Neural cell (in vitro differentiated cells): Measurements from ENCODE around the gene EFCAB6. TPM values are rescaled to one million over a fixed set of nuclear protein-coding genes. Genes with fewer than 3 reads are reported as not detected.

ENCODE experiments used
- H2AFZ ChIP-seq: fragments of 200-600, 300-800 bp; sonication (generic), shearing (Covaris generic); 2 replicates; pipeline ENCODE4 v1.6.0; 2014; ENCODE audit warnings: low read depth, mild to moderate bottlenecking, antibody characterized with exemption, low read length, moderate library complexity
- H3F3A ChIP-seq: fragments of 200-600 bp; shearing (Covaris generic); 2 replicates; pipeline ENCODE4 v1.6.1; 2016; ENCODE audit warnings: mild to moderate bottlenecking, moderate library complexity, mixed read lengths, antibody characterized with exemption, low read length; ENCODE audit not compliant: insufficient read depth, poor library complexity, severe bottlenecking
- H3K27ac ChIP-seq: fragments of 200-600, 300-800 bp; sonication (generic), shearing (Covaris generic); 2 replicates; pipeline ENCODE4 v1.5.1; 2014; ENCODE audit warnings: mild to moderate bottlenecking, low read length, moderate library complexity
- H3K27me3 ChIP-seq: fragments of 300-800, 200-600 bp; sonication (generic), shearing (Covaris generic); 2 replicates; pipeline ENCODE4 v1.6.0; 2014; ENCODE audit warnings: mild to moderate bottlenecking, low read depth, low read length, moderate library complexity; ENCODE audit not compliant: insufficient read depth
- H3K36me3 ChIP-seq: fragments of 300-800, 200-600 bp; sonication (generic), shearing (Covaris generic); 2 replicates; pipeline ENCODE4 v1.5.1; 2014; ENCODE audit warnings: mild to moderate bottlenecking, antibody characterized with exemption, low read length, moderate library complexity; ENCODE audit not compliant: insufficient read depth
- H3K4me2 ChIP-seq: fragments of 300-800, 200-600 bp; sonication (generic), shearing (Covaris generic); 2 replicates; pipeline ENCODE4 v1.6.0; 2014; ENCODE audit warnings: mild to moderate bottlenecking, low read length
- H3K4me3 ChIP-seq: fragments of 300-800, 200-600 bp; sonication (generic), shearing (Covaris generic); 2 replicates; pipeline ENCODE4 v1.5.1; 2014; ENCODE audit warnings: mild to moderate bottlenecking, low read length, moderate library complexity
- H3K79me2 ChIP-seq: fragments of 200-600 bp; shearing (Covaris generic); replicated peaks from 2 replicates; pipeline ENCODE4 v1.6.0; 2014; ENCODE audit warnings: mild to moderate bottlenecking, low read length, moderate library complexity; ENCODE audit not compliant: insufficient read depth
- H3K9ac ChIP-seq: fragments of 300-800, 200-600 bp; sonication (generic), shearing (Covaris generic); 2 replicates; pipeline ENCODE4 v1.6.1; 2016; ENCODE audit warnings: mild to moderate bottlenecking, low read length, mixed read lengths
- H3K9me2 ChIP-seq: fragments of 200-600 bp; shearing (Covaris generic); 2 replicates; pipeline ENCODE4 v1.6.1; 2016; ENCODE audit warnings: mild to moderate bottlenecking, low read length, mixed read lengths; ENCODE audit not compliant: insufficient read depth
- H3K9me3 ChIP-seq: fragments of 200-600, 300-800 bp; sonication (generic), shearing (Covaris generic); 2 replicates; pipeline ENCODE4 v1.6.1; 2016; ENCODE audit warnings: mild to moderate bottlenecking, mixed run types, low read length, moderate library complexity, mixed read lengths
- H4K20me1 ChIP-seq: fragments of 200-600 bp; shearing (Covaris generic); 2 replicates; pipeline ENCODE4 v1.6.1; 2016; ENCODE audit warnings: mild to moderate bottlenecking, mixed run types; ENCODE audit not compliant: insufficient read depth
- CTCF ChIP-seq: fragments of 450-650 bp; IDR thresholded peaks from 2 replicates; pipeline ENCODE4 v1.5.1; 2014; ENCODE audit warnings: antibody characterized with exemption, mild to moderate bottlenecking, moderate library complexity; ENCODE audit not compliant: poor library complexity, severe bottlenecking
- EP300 ChIP-seq: fragments of 450-650 bp; conservative IDR thresholded peaks from 2 replicates; pipeline ENCODE4 v1.6.1; 2014; ENCODE audit warnings: antibody characterized with exemption, mild to moderate bottlenecking, moderate library complexity; ENCODE audit not compliant: poor library complexity, severe bottlenecking
- EZH2 ChIP-seq: fragments of 200-600, 300-800 bp; shearing (Covaris generic), sonication (generic); IDR thresholded peaks from 2 replicates; pipeline ENCODE4 v1.6.1; 2014; ENCODE audit warnings: antibody characterized with exemption, low read length, borderline replicate concordance, mild to moderate bottlenecking; ENCODE audit not compliant: insufficient read depth, poor library complexity, severe bottlenecking
- MXI1 ChIP-seq: fragments of 450-650 bp; conservative IDR thresholded peaks from 2 replicates; pipeline ENCODE4 v1.6.1; 2014; ENCODE audit warnings: antibody characterized with exemption, mild to moderate bottlenecking; ENCODE audit not compliant: poor library complexity, severe bottlenecking
- POLR2AphosphoS5 ChIP-seq: IDR thresholded peaks from 2 replicates; pipeline ENCODE4 v1.6.1; 2012
- RAD21 ChIP-seq: fragments of 450-650 bp; conservative IDR thresholded peaks from 2 replicates; pipeline ENCODE4 v1.6.1; 2014; ENCODE audit warnings: antibody characterized with exemption, mild to moderate bottlenecking, moderate library complexity
- REST ChIP-seq: IDR thresholded peaks from 2 replicates; pipeline ENCODE4 v1.6.1; 2012; ENCODE audit warnings: borderline replicate concordance
- SMC3 ChIP-seq: fragments of 450-650 bp; conservative IDR thresholded peaks from 2 replicates; pipeline ENCODE4 v1.6.1; 2014; ENCODE audit warnings: antibody characterized with exemption, mild to moderate bottlenecking, moderate library complexity; ENCODE audit not compliant: poor library complexity
- TAF1 ChIP-seq: IDR thresholded peaks from 2 replicates; pipeline ENCODE4 v1.6.1; 2012; ENCODE audit warnings: low read depth
- polyA plus RNA-seq: library from polyadenylated mRNA; depleted of rRNA; stranded (reverse); fragments of >200 nt; gene quantifications from 2 replicates; pipeline ENCODE4 v1.2.3, GENCODE V29; 2014

EFCAB6 gene
- polyA plus RNA-seq, 1 donor from 2014 or later = 1.4 TPM

GRCh38 chr22:43505423-43505822 is 306.7 kb downstream of the EFCAB6 start:
- TF ChIP-seq EP300 (no peak), MXI1 (no peak), CTCF (no peak), EZH2 (no peak), REST (no peak), TAF1 (no peak), POLR2AphosphoS5 (no peak), RAD21 (no peak), SMC3 (no peak)
- Histone ChIP-seq H3F3A (no peaks in the 10 kb centered on the region), H3K36me3 (no peaks in the 10 kb centered on the region), H3K9me3 (no peaks in the 10 kb centered on the region), H4K20me1 (no peaks in the 10 kb centered on the region), H3K27me3 (no peaks in the 10 kb centered on the region), H2AFZ (no peak overlapping the region), H3K4me2 (no peak overlapping the region), H3K79me2 (no peaks in the 10 kb centered on the region), H3K9me2 (no peaks in the 10 kb centered on the region), H3K4me3 (no peak overlapping the region), H3K9ac (no peak overlapping the region), H3K27ac (no peak overlapping the region)

- no peak overlapping the region for H3K4me2 ChIP-seq
- H3K27me3 ChIP-seq = no peaks in the 10 kb centered on the region
- TF ChIP-seq TAF1 = no peak
- TF ChIP-seq EP300 = no peak
- no peak for TF ChIP-seq POLR2AphosphoS5
- no peak for TF ChIP-seq MXI1
- TF ChIP-seq REST = no peak
- TF ChIP-seq CTCF = no peak
- no peak for TF ChIP-seq EZH2
- TF ChIP-seq SMC3 = no peak
- TF ChIP-seq RAD21 = no peak
- H3K4me3 ChIP-seq = no peak overlapping the region
- H4K20me1 ChIP-seq = no peaks in the 10 kb centered on the region
- H2AFZ ChIP-seq = no peak overlapping the region
- H3K79me2 ChIP-seq = no peaks in the 10 kb centered on the region
- no peaks in the 10 kb centered on the region for H3K36me3 ChIP-seq
- H3F3A ChIP-seq = no peaks in the 10 kb centered on the region
- no peak overlapping the region for H3K9ac ChIP-seq
- H3K9me3 ChIP-seq = no peaks in the 10 kb centered on the region
- H3K27ac ChIP-seq = no peak overlapping the region
- no peaks in the 10 kb centered on the region for H3K9me2 ChIP-seq
Measured at GRCh38 chr22:43504666-43505261, 307.3 kb downstream of the EFCAB6 start.
